ENCODE measurements around the gene NFRKB. TPM values are rescaled to one million over a fixed set of nuclear protein-coding genes. Genes with fewer than 3 reads are reported as not detected.

NFRKB gene
- 18.0 and 19.1 TPM in 2 replicates for total RNA-seq

GRCh38 chr11:129895126-129896041 is at the start of gene NFRKB:
NFRKB (minus strand) TSS chr11:129895578; CDS start chr11:129892849, 2,729 bp downstream.

Other genes starting within 250 kb of the NFRKB start
- gene TMEM45B, start 79.7 kb downstream of the NFRKB start, total RNA-seq: not detected in 2 replicates
- gene PRDM10, start 107.3 kb upstream of the NFRKB start, total RNA-seq: 3.3 and 3.7 TPM in 2 replicates
- 233 and 339 TPM in 2 replicates for gene APLP2, start 174.3 kb upstream of the NFRKB start, total RNA-seq